SK-N-SH (cell line): Measurements from ENCODE around the gene SERPINA6. TPM values are rescaled to one million over a fixed set of nuclear protein-coding genes. Genes with fewer than 3 reads are reported as not detected.
A peak's percentile ranks its signal among the peaks of the same experiment; 100 is the strongest.

Experiments used
- CTCF ChIA-PET: fragments of 300-600, 350-600 bp; formaldehyde crosslinking; extraction: SDS; loops from one replicate; lab custom pipeline; 2021; lab: Yijun Ruan, JAX
- POLR2A ChIA-PET: fragments of 350-600 bp; sonication (Branson Sonifier 250); formaldehyde crosslinking; extraction: SDS; loops from one replicate; lab custom pipeline; 2020; ENCODE audit warnings: antibody characterized with exemption, inconsistent platforms; lab: Yijun Ruan, JAX
- DNase-seq: peaks from one replicate; pipeline ENCODE4 v3.0.0; 2012
- H2AFZ ChIP-seq: fragments of 200-600 bp; sonication (generic); 2 replicates; pipeline ENCODE4 v1.8.1; 2016; ENCODE audit warnings: antibody characterized with exemption, mild to moderate bottlenecking, low read depth
- H3F3A ChIP-seq: fragments of 200-600 bp; sonication (generic); replicated peaks from 2 replicates; pipeline ENCODE3; 2016; ENCODE audit warnings: antibody characterized with exemption, mild to moderate bottlenecking; ENCODE audit not compliant: insufficient read depth
- H3K27ac ChIP-seq, 2 experiments: fragments of 200-500 bp in 1 of 2; fragments of 200-600 bp in 1 of 2; sonication (Bioruptor generic) in 1 of 2; sonication (generic), shearing (Covaris generic) in 1 of 2; 2 replicates each; pipeline versions ENCODE4 v1.5.1 to v1.6.1; 2014 to 2016; ENCODE audit warnings: low read depth in 2 of 2, inconsistent platforms in 1 of 2, low read length in 1 of 2, mild to moderate bottlenecking in 1 of 2, mixed read lengths in 1 of 2
- H3K27me3 ChIP-seq: fragments of 200-600 bp; sonication (generic), shearing (Covaris generic); 2 replicates; pipeline ENCODE4 v1.6.1; 2016; ENCODE audit warnings: mixed run types; ENCODE audit not compliant: insufficient read depth
- H3K36me3 ChIP-seq, 2 experiments: fragments of 200-500 bp in 1 of 2; fragments of 200-600 bp in 1 of 2; sonication (Bioruptor generic) in 1 of 2; sonication (generic) in 1 of 2; replicated peaks in 1 of 2; 2 replicates each; pipeline versions ENCODE3 to v1.5.1; 2014 to 2016; ENCODE audit warnings: low read length in 1 of 2, mild to moderate bottlenecking in 1 of 2; ENCODE audit not compliant: insufficient read depth in 2 of 2, control insufficient read depth in 1 of 2
- H3K4me1 ChIP-seq, 2 experiments: fragments of 200-500 bp in 1 of 2; fragments of 200-600 bp in 1 of 2; sonication (Bioruptor generic) in 1 of 2; sonication (generic), shearing (Covaris generic) in 1 of 2; 2 replicates each; pipeline versions ENCODE4 v1.5.1 to v1.6.1; 2014 to 2016; ENCODE audit warnings: low read depth in 1 of 2, low read length in 1 of 2, mixed run types in 1 of 2; ENCODE audit not compliant: insufficient read depth in 2 of 2, control insufficient read depth in 1 of 2
- H3K4me2 ChIP-seq: fragments of 200-600 bp; sonication (generic), shearing (Covaris generic); 2 replicates; pipeline ENCODE4 v1.6.1; 2017; ENCODE audit warnings: mixed run types
- H3K4me3 ChIP-seq, 2 experiments: fragments of 200-500 bp in 1 of 2; fragments of 200-600 bp in 1 of 2; sonication (Bioruptor generic) in 1 of 2; sonication (generic), shearing (Covaris generic) in 1 of 2; 2 replicates each; pipeline versions ENCODE4 v1.5.1 to v1.8.1; 2014 to 2016; ENCODE audit warnings: low read depth in 2 of 2, inconsistent platforms in 1 of 2, low read length in 1 of 2, mild to moderate bottlenecking in 1 of 2, mixed read lengths in 1 of 2, moderate library complexity in 1 of 2
- H3K79me2 ChIP-seq: fragments of 200-600 bp; sonication (generic); 2 replicates; pipeline ENCODE4 v1.8.1; 2017; ENCODE audit warnings: mild to moderate bottlenecking; ENCODE audit not compliant: insufficient read depth
- H3K9ac ChIP-seq: fragments of 200-600 bp; sonication (generic); 2 replicates; pipeline ENCODE4 v1.6.1; 2017; ENCODE audit warnings: mixed run types
- H3K9me2 ChIP-seq: fragments of 200-600 bp; sonication (generic); 2 replicates; pipeline ENCODE4 v1.6.1; 2017; ENCODE audit warnings: mixed run types
- H3K9me3 ChIP-seq: fragments of 200-600 bp; sonication (generic); 2 replicates; pipeline ENCODE4 v1.6.1; 2017; ENCODE audit warnings: mixed run types, mild to moderate bottlenecking, moderate library complexity
- H4K20me1 ChIP-seq: fragments of 200-600 bp; sonication (generic); 2 replicates; pipeline ENCODE4 v1.6.1; 2017; ENCODE audit warnings: mild to moderate bottlenecking, mixed run types; ENCODE audit not compliant: insufficient read depth
- FOSL2 ChIP-seq: IDR thresholded peaks from 2 replicates; pipeline ENCODE4 v1.4.0; 2012; ENCODE audit warnings: low read depth, mild to moderate bottlenecking, moderate library complexity, borderline replicate concordance
- FOXJ3 ChIP-seq: sonication (generic); formaldehyde crosslinking; IDR thresholded peaks from 2 replicates; pipeline ENCODE4 v1.5.1; 2020; ENCODE audit warnings: mild to moderate bottlenecking, missing genetic modification reagents
- FOXM1 ChIP-seq: IDR thresholded peaks from 2 replicates; pipeline ENCODE4 v1.4.0; 2012; ENCODE audit warnings: low read depth, mild to moderate bottlenecking
- IRF3 ChIP-seq: fragments of 150-350 bp; IDR thresholded peaks from 2 replicates; pipeline ENCODE4 v1.6.1; 2016; ENCODE audit warnings: mild to moderate bottlenecking, low read depth, low read length
- MAX ChIP-seq: IDR thresholded peaks from 2 replicates; pipeline ENCODE4 v1.4.0; 2012; ENCODE audit warnings: low read depth
- MXI1 ChIP-seq: IDR thresholded peaks from 2 replicates; pipeline ENCODE4 v1.6.1; 2012; ENCODE audit warnings: mild to moderate bottlenecking, low read depth, low read length, improper control_type of control experiment
- NRF1 ChIP-seq: IDR thresholded peaks from 2 replicates; pipeline ENCODE4 v1.6.1; 2012; ENCODE audit warnings: low read depth, mild to moderate bottlenecking, low read length
- PBX3 ChIP-seq: IDR thresholded peaks from 2 replicates; pipeline ENCODE4; 2012
- RCOR1 ChIP-seq: fragments of 150-350 bp; IDR thresholded peaks from 2 replicates; pipeline ENCODE4 v1.6.1; 2017; ENCODE audit warnings: antibody characterized with exemption, low read length
- REST ChIP-seq: IDR thresholded peaks from 2 replicates; pipeline ENCODE4 v1.6.1; 2012; ENCODE audit warnings: mild to moderate bottlenecking, low read depth, low read length, moderate library complexity
- SMC3 ChIP-seq: IDR thresholded peaks from 2 replicates; pipeline ENCODE4 v1.6.1; 2012; ENCODE audit warnings: low read depth, low read length, improper control_type of control experiment
- TAF1 ChIP-seq: IDR thresholded peaks from 2 replicates; pipeline ENCODE4 v1.6.1; 2012; ENCODE audit warnings: low read depth, mild to moderate bottlenecking, low read length, moderate library complexity, borderline replicate concordance
- TEAD4 ChIP-seq: IDR thresholded peaks from 2 replicates; pipeline ENCODE4 v1.4.0; 2012; ENCODE audit warnings: mild to moderate bottlenecking, borderline replicate concordance; ENCODE audit not compliant: insufficient read depth
- USF2 ChIP-seq: fragments of 150-350 bp; IDR thresholded peaks from 2 replicates; pipeline ENCODE4 v1.6.1; 2017; ENCODE audit warnings: antibody characterized with exemption, low read length, low read depth, borderline replicate concordance
- YY1 ChIP-seq: IDR thresholded peaks from 2 replicates; pipeline ENCODE4 v1.4.0; 2012; ENCODE audit warnings: low read depth, mild to moderate bottlenecking
- ZBTB33 ChIP-seq: IDR thresholded peaks from 2 replicates; pipeline ENCODE4 v1.4.0; 2012; ENCODE audit warnings: low read depth, borderline replicate concordance
- WGBS: methylation state at CpG from one replicate; pipeline ENCODE4 v1.1.6; 2017; ENCODE audit warnings: low lambda C conversion rate; 5-methylcytosine and 5-hydroxymethylcytosine counted together
- polyA plus RNA-seq, 3 experiments: library from polyadenylated mRNA; depleted of rRNA; stranded (reverse); fragments of >200 nt; gene quantifications; 2 replicates each; pipeline ENCODE4 v1.2.3, GENCODE V29; 2012

The SERPINA6 gene
- polyA plus RNA-seq, 1 of the 3 experiments (the other 2 are of a cell fraction): 0.46 TPM

GRCh38 chr14:94346841-94347240, 23.7 kb upstream of the SERPINA6 start:
- Histone ChIP-seq H4K20me1 (no peaks in the 10 kb centered on the region), H2AFZ (no peak overlapping the region), H3K4me1 (peaks cover 0 to 20% of the 10 kb centered on the region in 2 experiments; a peak in 3 of 4 replicates), H3K9me3 (no peaks in the 10 kb centered on the region), H3K9me2 (no peaks in the 10 kb centered on the region), H3K27ac (peak overlapping the region in 1 of 2 experiments; percentile 58; a peak in 2 of 4 replicates), H3K9ac (no peak overlapping the region), H3K4me2 (no peak overlapping the region), H3K36me3 (no peaks in the 10 kb centered on the region), H3K27me3 (no peaks in the 10 kb centered on the region), H3K4me3 (no peak overlapping the region), H3F3A (peaks cover 14% of the 10 kb centered on the region), H3K79me2 (no peaks in the 10 kb centered on the region)
- TF ChIP-seq FOXM1: no peak
- no peak for TF ChIP-seq RCOR1
- no peak for TF ChIP-seq USF2
- TF ChIP-seq TAF1: no peak
- TF ChIP-seq MXI1: no peak
- no peak for TF ChIP-seq MAX
- no peak for TF ChIP-seq YY1
- TF ChIP-seq NRF1: no peak
- TF ChIP-seq PBX3: no peak
- no peak for TF ChIP-seq TEAD4
- no peak for TF ChIP-seq ZBTB33
- no peak for TF ChIP-seq REST
- no peak for TF ChIP-seq FOXJ3 (CRISPR knock-in tag)
- TF ChIP-seq IRF3: no peak
- TF ChIP-seq FOSL2: no peak
- TF ChIP-seq SMC3: no peak
- 82% methylated on average over 5 of the region's 5 CpGs for WGBS
- CTCF ChIA-PET: no interaction called here
- POLR2A ChIA-PET: no interaction called here
- no peak for DNase-seq
